Peyer's patch (tissue), 4 donors: ENCODE measurements around the gene SMAD2. TPM values are rescaled to one million over a fixed set of nuclear protein-coding genes. Genes with fewer than 3 reads are reported as not detected.
A peak's percentile ranks its signal among the peaks of the same experiment; 100 is the strongest.

ENCODE experiments used
- DNase-seq, 3 donors: peaks; one replicate each; pipeline ENCODE4 v3.0.0-alpha.2; 2017 to 2019
- H3K27ac ChIP-seq, 4 donors: fragments of 200-600 bp; sonication (generic); one replicate each; pipeline ENCODE4 v1.5.1; 2016 to 2019
- H3K27me3 ChIP-seq, 2 donors: fragments of 200-600 bp; sonication (generic); one replicate each; pipeline ENCODE4 v1.5.1; 2019
- H3K36me3 ChIP-seq, 3 donors: fragments of 200-600 bp; sonication (generic); one replicate each; pipeline ENCODE4 v1.5.1; 2016 to 2019
- H3K4me1 ChIP-seq, 4 donors: fragments of 200-600 bp; sonication (generic); one replicate each; pipeline ENCODE4 v1.5.1; 2016 to 2019
- H3K4me3 ChIP-seq, 4 donors: fragments of 200-600 bp; sonication (generic); 1 replicate in 3 of 4; 2 replicates in 1 of 4; pipeline ENCODE4 v1.5.1; 2016 to 2019; ENCODE audit warnings: mild to moderate bottlenecking in 1 of 4
- H3K9me3 ChIP-seq, 4 donors: fragments of 200-600 bp; sonication (generic); one replicate each; pipeline ENCODE4 v1.5.1; 2016 to 2019; ENCODE audit warnings: mild to moderate bottlenecking in 1 of 4
- POLR2A ChIP-seq, 2 donors: fragments of 450-650 bp; IDR thresholded peaks; one replicate each; pipeline ENCODE4 v1.5.1; 2017; ENCODE audit warnings: antibody characterized with exemption in 2 of 2, mild to moderate bottlenecking in 2 of 2, moderate library complexity in 2 of 2
- total RNA-seq, 4 donors: library from RNA; depleted of rRNA; stranded (reverse); fragments of >200 nt; gene quantifications; one replicate each; pipeline ENCODE4 v1.1.0, GENCODE V29; 2016
- TF ChIP-seq, protein P1 (sequence below), 6 experiments: fragments of 450-650 bp in 4 of 6; fragments of 200-600 bp in 2 of 6; sonication (generic) in 1 of 6; IDR thresholded peaks; one replicate each; pipeline ENCODE4 v1.5.1; 2017 to 2019; ENCODE audit warnings: antibody characterized with exemption in 6 of 6, mild to moderate bottlenecking in 3 of 6, moderate library complexity in 1 of 6

Gene SMAD2
- 10 to 100 TPM; 26.9 to 53.6 (median 38.6) TPM for total RNA-seq

GRCh38 chr18:47930199-47930930, at the start of gene SMAD2:
Gene SMAD2, minus strand, starts transcription at chr18:47930659. Its CDS starts 33,903 bp downstream, at chr18:47896756.
- DNase-seq = peak; percentile 82 to 91 (median 90)
- H3K27me3 ChIP-seq = no peaks in the 10 kb centered on the region
- H3K9me3 ChIP-seq = no peaks in the 10 kb centered on the region
- H3K36me3 ChIP-seq = no peaks in the 10 kb centered on the region
- TF ChIP-seq, protein P1, sequence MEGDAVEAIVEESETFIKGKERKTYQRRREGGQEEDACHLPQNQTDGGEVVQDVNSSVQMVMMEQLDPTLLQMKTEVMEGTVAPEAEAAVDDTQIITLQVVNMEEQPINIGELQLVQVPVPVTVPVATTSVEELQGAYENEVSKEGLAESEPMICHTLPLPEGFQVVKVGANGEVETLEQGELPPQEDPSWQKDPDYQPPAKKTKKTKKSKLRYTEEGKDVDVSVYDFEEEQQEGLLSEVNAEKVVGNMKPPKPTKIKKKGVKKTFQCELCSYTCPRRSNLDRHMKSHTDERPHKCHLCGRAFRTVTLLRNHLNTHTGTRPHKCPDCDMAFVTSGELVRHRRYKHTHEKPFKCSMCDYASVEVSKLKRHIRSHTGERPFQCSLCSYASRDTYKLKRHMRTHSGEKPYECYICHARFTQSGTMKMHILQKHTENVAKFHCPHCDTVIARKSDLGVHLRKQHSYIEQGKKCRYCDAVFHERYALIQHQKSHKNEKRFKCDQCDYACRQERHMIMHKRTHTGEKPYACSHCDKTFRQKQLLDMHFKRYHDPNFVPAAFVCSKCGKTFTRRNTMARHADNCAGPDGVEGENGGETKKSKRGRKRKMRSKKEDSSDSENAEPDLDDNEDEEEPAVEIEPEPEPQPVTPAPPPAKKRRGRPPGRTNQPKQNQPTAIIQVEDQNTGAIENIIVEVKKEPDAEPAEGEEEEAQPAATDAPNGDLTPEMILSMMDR (IDR thresholded peaks at IDR 0.05) = no peak
- peak; percentile 46 to 54 for TF ChIP-seq POLR2A (IDR thresholded peaks at IDR 0.05)
- H3K27ac ChIP-seq = peak within 1 kb of the TSS; percentile 98 to 100 (median 99)
- peak within 1 kb of the TSS; percentile 60 to 95 (median 92) for H3K4me3 ChIP-seq
- peaks cover 0 to 27% (median 3%) of the 10 kb centered on the region in 4 donors for H3K4me1 ChIP-seq

DNA sequence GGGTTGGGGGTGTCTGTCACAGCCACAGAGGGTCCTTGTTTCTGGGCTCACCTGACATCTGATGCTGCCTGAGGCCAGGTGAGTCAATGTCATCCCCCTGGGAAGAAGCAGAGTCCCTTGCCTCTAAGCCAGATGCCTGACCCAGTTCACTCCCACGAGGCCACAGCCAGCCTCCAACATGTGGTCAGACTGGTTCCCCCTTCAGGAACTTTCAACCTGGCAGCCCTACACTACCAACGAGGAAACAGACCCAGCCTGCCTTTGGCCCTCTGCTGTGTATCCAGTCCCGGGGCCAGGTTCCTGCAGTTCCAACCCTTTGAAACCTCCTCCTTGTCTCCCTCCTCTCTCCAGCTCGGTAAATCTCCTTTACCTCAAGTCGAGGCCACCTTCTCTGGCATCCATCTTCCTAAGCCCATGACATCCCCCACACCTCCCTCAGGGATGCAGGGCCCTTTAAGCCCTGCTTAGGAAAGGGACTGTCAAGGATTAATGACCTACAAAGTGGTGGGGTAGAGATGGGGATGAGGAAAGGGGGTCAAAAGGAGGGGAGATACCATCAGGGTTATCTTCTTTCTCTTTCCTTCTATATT, 49.2 kb upstream of the SMAD2 start:
- no peak for TF ChIP-seq POLR2A (IDR thresholded peaks at IDR 0.05)
- TF ChIP-seq, protein P1 (IDR thresholded peaks at IDR 0.05) = no peak
- no peak for DNase-seq
- no peaks in the 10 kb centered on the region for H3K9me3 ChIP-seq

DNA sequence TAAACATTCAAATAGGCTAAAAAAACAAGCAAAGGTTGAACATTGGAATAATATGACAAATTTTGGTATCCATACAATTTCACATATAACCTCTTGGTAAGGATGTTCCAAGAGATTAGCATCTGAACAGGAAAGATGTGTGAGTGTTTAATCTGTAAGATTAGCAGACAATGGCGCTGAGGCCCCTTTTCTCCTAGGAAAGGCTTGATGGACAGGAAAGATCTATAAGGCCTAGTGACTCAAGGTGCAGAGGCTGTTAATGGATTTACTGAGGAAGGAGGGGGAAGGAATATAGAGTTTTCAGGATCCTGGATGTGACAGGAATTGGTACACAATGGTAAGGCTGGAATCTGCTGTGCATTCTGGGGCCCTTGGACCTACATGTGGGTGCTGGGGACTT, 48.1 kb upstream of the SMAD2 start:
- DNase-seq = no peak
- Histone ChIP-seq H3K4me3 (no peak overlapping the region), H3K27ac (no peak overlapping the region), H3K4me1 (no peaks in the 10 kb centered on the region), H3K36me3 (no peaks in the 10 kb centered on the region), H3K27me3 (no peaks in the 10 kb centered on the region), H3K9me3 (no peaks in the 10 kb centered on the region)
- TF ChIP-seq POLR2A (IDR thresholded peaks at IDR 0.05) = no peak
- TF ChIP-seq, protein P1 (IDR thresholded peaks at IDR 0.05) = no peak

More for the DNA sequence above, 49.2 kb upstream of the SMAD2 start:
- H3K27ac ChIP-seq = no peak overlapping the region
- H3K27me3 ChIP-seq = no peaks in the 10 kb centered on the region
- H3K4me1 ChIP-seq = no peaks in the 10 kb centered on the region
- H3K4me3 ChIP-seq = no peak overlapping the region
- no peaks in the 10 kb centered on the region for H3K36me3 ChIP-seq

- no peaks in the 10 kb centered on the region for H3K4me1 ChIP-seq
- no peak overlapping the region for H3K27ac ChIP-seq
- no peak for TF ChIP-seq POLR2A (IDR thresholded peaks at IDR 0.05)
- TF ChIP-seq, protein P1 (IDR thresholded peaks at IDR 0.05) = no peak
- no peaks in the 10 kb centered on the region for H3K9me3 ChIP-seq
- DNase-seq = no peak
- H3K27me3 ChIP-seq = no peaks in the 10 kb centered on the region
- H3K36me3 ChIP-seq = no peaks in the 10 kb centered on the region
- H3K4me3 ChIP-seq = no peak overlapping the region
Measured at GRCh38 chr18:47978141-47978540, 47.7 kb upstream of the SMAD2 start.

DNA sequence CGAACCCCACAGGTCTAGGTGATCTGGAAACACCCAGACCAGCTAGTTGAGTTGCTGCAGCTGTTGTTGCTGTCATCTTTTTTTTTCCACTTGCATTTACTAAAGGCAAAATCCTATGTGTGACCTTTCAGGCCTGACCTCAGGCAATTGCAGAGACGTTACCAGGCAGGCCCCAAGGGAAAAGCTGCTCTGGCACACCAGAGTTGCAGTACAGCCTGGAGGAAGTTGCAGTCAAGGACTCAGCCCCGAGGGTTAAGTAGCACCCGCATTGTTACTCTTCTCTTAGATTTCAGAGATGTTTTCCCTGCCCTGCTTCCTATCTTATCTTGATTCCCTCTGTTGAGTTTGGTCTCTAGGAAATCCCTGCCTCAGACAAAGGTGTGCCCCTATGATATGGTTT, 45.2 kb upstream of the SMAD2 start:
- Histone ChIP-seq H3K4me1 (no peaks in the 10 kb centered on the region), H3K27me3 (no peaks in the 10 kb centered on the region), H3K4me3 (no peak overlapping the region), H3K9me3 (no peaks in the 10 kb centered on the region), H3K36me3 (no peaks in the 10 kb centered on the region), H3K27ac (no peak overlapping the region)
- no peak for DNase-seq
- TF ChIP-seq, protein P1 (IDR thresholded peaks at IDR 0.05) = no peak
- TF ChIP-seq POLR2A (IDR thresholded peaks at IDR 0.05) = no peak
